ENCODE data around the gene CHID1. TPM values are rescaled to one million over a fixed set of nuclear protein-coding genes. Genes with fewer than 3 reads are reported as not detected.

CHID1 gene
- total and polyA plus RNA-seq, 2 of the 4 experiments (the other 2 are of a cell fraction): 34.2 to 121 TPM

GRCh38 chr11:937841-938261, 27.2 kb upstream of the CHID1 start:
- H3K14ac ChIP-seq (replicated peaks; ENCODE audit: low read depth, low read length): no peak overlapping the region
- DNase-seq (no peak), ATAC-seq (ENCODE audit: low read depth) (no peak)
- WGBS, 2 experiments (ENCODE audit: extremely low coverage in 2 of 2, insufficient read length in 1 of 2): no CpG with 5 or more reads among the region's 10 CpGs
- no peak overlapping the region for H2AK9ac ChIP-seq (replicated peaks; ENCODE audit: low read depth, low read length, poor library complexity)
- no peak overlapping the region for H2BK15ac ChIP-seq (ENCODE audit: low read depth, low read length)
- H3K79me1 ChIP-seq (ENCODE audit: low read depth in 1 of 2, low read length in 2 of 2): peaks cover 20 to 62% of the 10 kb centered on the region in 2 experiments
- no peak overlapping the region for H2BK5ac ChIP-seq (ENCODE audit: low read depth, low read length, poor library complexity, severe bottlenecking)
- H2AFZ ChIP-seq (replicated peaks; ENCODE audit: low read length, poor library complexity): no peak overlapping the region
- H4K20me1 ChIP-seq (ENCODE audit: insufficient read depth, low read length): peaks cover 56% of the 10 kb centered on the region
- H2BK20ac ChIP-seq (ENCODE audit: low read depth, low read length): no peak overlapping the region
- H4K91ac ChIP-seq (ENCODE audit: insufficient read depth, low read depth, low read length): no peak overlapping the region
- dilution Hi-C loops (cut with HindIII; ENCODE audit: low sequenced_read_pairs, unreplicated experiment): no loop called here
- ChIA-PET POLR2A (ENCODE audit: unreplicated experiment) (no interaction called here), CTCF (interaction anchor here (0.6 kb wide), 1 partner anchor 154 kb away, joined by 4 read pairs; no protein-coding TSS in a partner anchor)
- no peak overlapping the region for H3K4me2 ChIP-seq (ENCODE audit: low read depth, low read length)
- no peaks in the 10 kb centered on the region for H3K27me3 ChIP-seq (ENCODE audit: control insufficient read depth, insufficient read depth, low read length)
- H3K27ac ChIP-seq (ENCODE audit: insufficient read depth, low read length): no peak overlapping the region
- peaks cover 9% of the 10 kb centered on the region for H3K4me1 ChIP-seq (ENCODE audit: control insufficient read depth, insufficient read depth, low read length)
- H3K18ac ChIP-seq (ENCODE audit: low read depth, low read length): no peak overlapping the region
- no peaks in the 10 kb centered on the region for H3K36me3 ChIP-seq (ENCODE audit: control insufficient read depth, insufficient read depth, low read length)
- H3K9ac ChIP-seq (ENCODE audit: low read depth, low read length): no peak overlapping the region
- in situ Hi-C loops (cut with MboI; ENCODE audit: low sequenced_read_pairs): no loop called here
- intact Hi-C loops (cut with micrococcal nuclease): no loop called here
- H2BK120ac ChIP-seq (ENCODE audit: low read depth, low read length): no peak overlapping the region
- no peak overlapping the region for H3K4ac ChIP-seq (ENCODE audit: low read depth, low read length)
- H3K56ac ChIP-seq (ENCODE audit: extremely low read depth, insufficient read depth, low read length): no peak overlapping the region
- H4K8ac ChIP-seq (ENCODE audit: low read depth in 2 of 2, low read length in 2 of 2): no peak overlapping the region
- H3K9me1 ChIP-seq (ENCODE audit: insufficient read depth, low read length): peaks cover 8% of the 10 kb centered on the region
- H3K23ac ChIP-seq (ENCODE audit: low read depth, low read length): no peak overlapping the region
- BruUV-seq (replicated peaks): no TSS peak
- no peak overlapping the region for H2AK5ac ChIP-seq (ENCODE audit: low read depth, low read length)
- TF ChIP-seq SMC3 (IDR thresholded peaks at IDR 0.05; ENCODE audit: low read depth, low read length) (no peak), CHD1 (IDR thresholded peaks at IDR 0.05; ENCODE audit: low read depth, low read length) (no peak), MAFK (IDR thresholded peaks at IDR 0.05; ENCODE audit: low read depth, low read length) (no peak), RAD21 (IDR thresholded peaks at IDR 0.05; ENCODE audit: low read length) (no peak), RFX5 (IDR thresholded peaks at IDR 0.05; ENCODE audit: low read depth, low read length) (no peak), NFE2L2 (IDR thresholded peaks at IDR 0.05; ENCODE audit: low read depth, low read length) (no peak), RCOR1 (IDR thresholded peaks at IDR 0.05; ENCODE audit: insufficient replicate concordance, low read length) (no peak), ELK1 (IDR thresholded peaks at IDR 0.05; ENCODE audit: borderline replicate concordance, low read depth, low read length) (no peak), MAZ (IDR thresholded peaks at IDR 0.05; ENCODE audit: borderline replicate concordance, low read depth, low read length) (no peak), FOS (IDR thresholded peaks at IDR 0.05; ENCODE audit: low read depth, low read length) (no peak), MXI1 (IDR thresholded peaks at IDR 0.05; ENCODE audit: borderline replicate concordance, low read depth, low read length) (no peak)
- no peak overlapping the region for H3K4me3 ChIP-seq (ENCODE audit: insufficient read depth, low read depth, low read length)
- no peaks in the 10 kb centered on the region for H3K9me3 ChIP-seq (ENCODE audit: control insufficient read depth, insufficient read depth, low read length)
- H4K5ac ChIP-seq (ENCODE audit: low read depth, low read length): no peak overlapping the region
